GM12891 (cell line): ENCODE data around the gene KRT15.

Experiments
- DNase-seq: peaks from one replicate; pipeline ENCODE4 v3.0.0; 2011; ENCODE audit warnings: low spot score; ENCODE audit not compliant: insufficient read length
- FAIRE-seq: peaks from 2 replicates; lab custom pipeline; 2011; peaks lifted over from hg19 to GRCh38; lab: Jason Lieb, UNC
- PAX5 ChIP-seq: IDR thresholded peaks from 2 replicates; pipeline ENCODE4 v1.6.1; 2011; ENCODE audit warnings: low read length, moderate library complexity, mild to moderate bottlenecking; ENCODE audit not compliant: insufficient read depth, severe bottlenecking
- POLR2A ChIP-seq: IDR thresholded peaks from 2 replicates; pipeline ENCODE4 v1.6.1; 2011; ENCODE audit warnings: low read depth, low read length, control low read depth
- POLR2AphosphoS5 ChIP-seq: IDR thresholded peaks from 2 replicates; pipeline ENCODE4 v1.6.1; 2011; ENCODE audit warnings: low read depth, low read length, control low read depth
- POU2F2 ChIP-seq: IDR thresholded peaks from 2 replicates; pipeline ENCODE4 v1.6.1; 2011; ENCODE audit warnings: low read depth, mild to moderate bottlenecking, control low read depth, low read length, moderate library complexity
- SPI1 ChIP-seq: IDR thresholded peaks from 2 replicates; pipeline ENCODE4 v1.6.1; 2011; ENCODE audit warnings: low read depth, low read length, control low read depth
- TAF1 ChIP-seq: IDR thresholded peaks from 2 replicates; pipeline ENCODE4 v1.6.1; 2011; ENCODE audit warnings: low read depth, low read length, control low read depth

KRT15 gene

GRCh38 chr17:41476866-41477815, 41.5 kb downstream of the KRT15 start:
- no peak for TF ChIP-seq PAX5
- TF ChIP-seq SPI1 = no peak
- TF ChIP-seq TAF1 = no peak
- TF ChIP-seq POLR2A = no peak
- TF ChIP-seq POU2F2 = no peak
- TF ChIP-seq POLR2AphosphoS5 = no peak
- DNase-seq (no peak), FAIRE-seq (no peak)

GRCh38 chr17:41475421-41475820, 43.3 kb downstream of the KRT15 start:
- no peak for DNase-seq
- no peak for FAIRE-seq
- TF ChIP-seq PAX5 (no peak), SPI1 (no peak), POLR2AphosphoS5 (no peak), TAF1 (no peak), POU2F2 (no peak), POLR2A (no peak)

DNA sequence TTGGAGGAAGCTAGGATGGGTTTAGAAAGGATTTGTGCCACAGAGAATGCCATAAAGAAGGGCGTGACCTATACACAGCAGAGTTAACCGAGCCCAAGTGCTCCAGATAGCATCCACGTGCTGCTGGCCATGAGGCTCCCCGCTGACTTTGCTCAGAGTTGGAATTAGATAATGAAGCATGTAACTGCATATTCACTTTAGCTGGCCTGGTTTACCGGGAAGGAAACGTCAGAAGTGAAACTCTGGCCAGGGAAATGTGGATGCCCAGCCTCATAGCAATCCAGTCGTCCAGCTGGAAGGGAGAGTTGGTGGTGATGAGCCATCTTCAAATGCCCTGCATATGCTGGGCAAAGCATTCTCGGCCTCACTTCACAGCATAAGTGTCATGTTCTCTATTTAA, 43.8 kb downstream of the KRT15 start:
- FAIRE-seq = no peak
- DNase-seq = no peak
- TF ChIP-seq TAF1 (no peak), POU2F2 (no peak), SPI1 (no peak), PAX5 (no peak)

DNA sequence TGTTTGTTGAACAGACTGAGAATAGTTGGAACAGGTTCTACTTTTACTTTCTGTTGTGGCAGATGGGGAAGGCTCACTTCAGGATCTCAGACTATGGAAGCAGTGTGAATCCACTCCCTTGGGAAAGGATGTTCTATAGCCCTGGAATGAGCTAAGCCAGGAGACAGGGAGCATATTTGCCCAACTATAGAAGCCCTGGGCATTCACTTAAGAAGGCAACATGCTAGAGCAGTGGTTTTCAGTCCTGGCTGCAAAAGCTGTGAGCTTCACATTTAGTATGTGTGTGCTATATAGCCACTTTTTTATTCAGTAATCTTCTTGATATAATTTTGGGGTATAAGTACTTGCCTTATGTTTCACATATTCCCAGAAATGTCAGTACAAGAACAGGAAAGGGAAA, 50.3 kb downstream of the KRT15 start:
- no peak for DNase-seq
- no peak for FAIRE-seq
- TF ChIP-seq SPI1 = no peak
- no peak for TF ChIP-seq POLR2AphosphoS5
- no peak for TF ChIP-seq POU2F2
- no peak for TF ChIP-seq POLR2A
- TF ChIP-seq TAF1 = no peak
- no peak for TF ChIP-seq PAX5

- FAIRE-seq (no peak), DNase-seq (no peak)
- no peak for TF ChIP-seq TAF1
- TF ChIP-seq POU2F2 = no peak
- no peak for TF ChIP-seq POLR2AphosphoS5
- no peak for TF ChIP-seq POLR2A
- no peak for TF ChIP-seq SPI1
- TF ChIP-seq PAX5 = no peak
These were observed 51.1 kb downstream of the KRT15 start for GRCh38 chr17:41467561-41467960.

DNA sequence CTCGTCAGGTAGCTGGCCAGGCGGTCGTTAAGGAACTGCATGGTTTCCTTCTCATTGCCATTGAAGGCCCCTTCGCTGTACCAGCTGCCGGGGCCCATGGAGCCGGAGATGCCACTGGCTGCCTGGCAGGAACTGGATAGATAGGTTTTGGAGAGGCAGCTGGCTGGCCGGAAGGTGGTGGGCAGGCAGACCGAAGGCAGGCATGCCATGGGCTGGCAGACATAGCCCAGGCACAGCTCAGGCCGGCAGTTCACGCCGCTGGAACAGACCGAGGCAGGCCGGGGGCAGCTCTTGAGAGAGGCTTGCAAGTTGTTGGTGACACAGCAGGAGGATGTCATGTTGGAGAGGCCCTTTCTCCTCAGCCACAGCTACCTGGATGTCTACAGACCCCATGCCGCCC, 51.7 kb downstream of the KRT15 start, which contains the start of gene KRT32:
TSS of gene KRT32 (minus strand) at position 399 of the 400 bp plus-strand sequence. CDS start at position 338, 61 bp downstream.
- DNase-seq (no peak), FAIRE-seq (no peak)
- TF ChIP-seq POU2F2 = no peak
- TF ChIP-seq TAF1 = no peak
- TF ChIP-seq POLR2AphosphoS5 = no peak
- no peak for TF ChIP-seq PAX5

DNA sequence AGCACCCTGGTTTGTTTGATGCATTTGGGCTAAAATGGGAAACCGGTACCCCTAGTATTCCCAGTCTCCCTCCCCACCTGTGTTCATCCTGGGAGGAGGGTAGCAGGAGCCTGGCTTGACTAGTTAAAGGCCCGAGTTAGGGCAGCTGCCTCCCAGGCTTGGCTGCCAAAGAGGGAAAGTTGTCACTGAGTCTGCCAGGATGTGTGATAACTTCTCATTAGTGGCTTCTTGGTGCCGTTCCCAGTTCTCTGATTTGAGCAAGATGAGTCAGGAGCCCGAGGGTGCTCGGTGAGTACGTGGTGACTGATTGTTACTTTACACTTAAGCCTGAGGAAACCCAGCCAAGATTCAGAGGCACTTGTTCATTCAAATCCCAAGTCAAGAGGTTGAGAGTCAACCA, 54.0 kb downstream of the KRT15 start:
- FAIRE-seq (no peak), DNase-seq (no peak)
- TF ChIP-seq SPI1 (no peak), TAF1 (no peak), POLR2A (no peak), PAX5 (no peak)

- TF ChIP-seq POLR2A (no peak), POU2F2 (no peak), POLR2AphosphoS5 (no peak), SPI1 (no peak), PAX5 (no peak), TAF1 (no peak)
- no peak for FAIRE-seq
- DNase-seq = no peak
These were observed 54.5 kb downstream of the KRT15 start for GRCh38 chr17:41464173-41464572.

DNA sequence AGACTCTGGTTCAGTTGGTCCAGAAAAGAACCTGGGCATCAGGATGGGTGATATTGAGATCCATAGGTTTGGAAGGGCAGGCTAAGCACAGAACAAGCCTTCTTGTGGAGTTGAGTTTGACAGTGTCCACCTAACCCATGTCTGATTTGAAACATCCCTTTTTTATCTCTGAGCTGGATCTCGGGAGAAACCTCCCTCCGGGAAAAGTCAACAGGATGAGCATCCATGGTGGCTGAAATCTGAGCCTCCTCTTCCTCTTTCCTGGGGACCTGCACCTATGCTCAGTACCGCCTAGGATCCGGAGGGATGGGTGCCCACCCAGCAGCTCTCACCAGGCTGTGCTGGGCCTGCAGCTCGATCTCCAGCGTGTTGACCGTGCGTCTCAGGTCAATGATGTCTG, 54.9 kb downstream of the KRT15 start:
- DNase-seq (no peak), FAIRE-seq (no peak)
- no peak for TF ChIP-seq POLR2A
- no peak for TF ChIP-seq SPI1
- no peak for TF ChIP-seq POLR2AphosphoS5
- TF ChIP-seq TAF1 = no peak
- TF ChIP-seq PAX5 = no peak
